GM19238 (cell line): ENCODE results near the gene MYO1E.
"Not testable (repeated sequence)": the region's sequence is repeated elsewhere in the genome, so short reads cannot be mapped to it uniquely, and the experiment has no call there.

Source experiments
- DNase-seq: peaks from one replicate; pipeline ENCODE4 v3.0.0; 2011; ENCODE audit warnings: low spot score; ENCODE audit not compliant: insufficient read length

MYO1E gene

GRCh38 chr15:59387196-59387878, 14.7 kb upstream of the MYO1E start:
- not testable (repeated sequence) for DNase-seq

GRCh38 chr15:59385171-59385570, 12.5 kb upstream of the MYO1E start:
- DNase-seq, result no peak

GRCh38 chr15:59384507-59384906, 11.8 kb upstream of the MYO1E start:
- no peak for DNase-seq

- DNase-seq, result no peak
Observed at GRCh38 chr15:59380902-59381610, 8.4 kb upstream of the MYO1E start.

GRCh38 chr15:59379531-59379930, 6.9 kb upstream of the MYO1E start:
- no peak for DNase-seq

GRCh38 chr15:59378855-59379254, 6.2 kb upstream of the MYO1E start:
- no peak for DNase-seq

GRCh38 chr15:59377924-59378323, 5.3 kb upstream of the MYO1E start:
- DNase-seq, result no peak

- DNase-seq, result no peak
Observed at GRCh38 chr15:59376733-59377132, 4.1 kb upstream of the MYO1E start.

- no peak for DNase-seq
Observed at GRCh38 chr15:59373215-59373614, 544 bp upstream of the MYO1E start.

GRCh38 chr15:59371458-59372351, 966 bp downstream of the MYO1E start:
- peak; percentile 50 for DNase-seq

GRCh38 chr15:59369597-59369996, 3.1 kb downstream of the MYO1E start:
- DNase-seq, result no peak

- no peak for DNase-seq
Observed at GRCh38 chr15:59367022-59367451, 5.6 kb downstream of the MYO1E start.

GRCh38 chr15:59366333-59367021, 6.2 kb downstream of the MYO1E start:
- no peak for DNase-seq

GRCh38 chr15:59364248-59364647, 8.4 kb downstream of the MYO1E start:
- no peak for DNase-seq

- no peak for DNase-seq
Observed at GRCh38 chr15:59362331-59362730, 10.3 kb downstream of the MYO1E start.

- DNase-seq, result no peak
Observed at GRCh38 chr15:59360896-59361295, 11.8 kb downstream of the MYO1E start.

GRCh38 chr15:59360305-59360704, 12.4 kb downstream of the MYO1E start:
- no peak for DNase-seq

- no peak for DNase-seq
Observed at GRCh38 chr15:59355730-59356129, 16.9 kb downstream of the MYO1E start.

- DNase-seq, result no peak
Observed at GRCh38 chr15:59354417-59355031, 18.1 kb downstream of the MYO1E start.

- DNase-seq, result no peak
Observed at GRCh38 chr15:59353994-59354416, 18.7 kb downstream of the MYO1E start.

- no peak for DNase-seq
Observed at GRCh38 chr15:59352683-59353082, 20.0 kb downstream of the MYO1E start.
